ENCODE measurements around the gene KBTBD7. TPM values are rescaled to one million over a fixed set of nuclear protein-coding genes. Genes with fewer than 3 reads are reported as not detected.

The KBTBD7 gene
- polyA plus RNA-seq, 1 of the 3 experiments (the other 2 are of a cell fraction) = 1.3 TPM

DNA sequence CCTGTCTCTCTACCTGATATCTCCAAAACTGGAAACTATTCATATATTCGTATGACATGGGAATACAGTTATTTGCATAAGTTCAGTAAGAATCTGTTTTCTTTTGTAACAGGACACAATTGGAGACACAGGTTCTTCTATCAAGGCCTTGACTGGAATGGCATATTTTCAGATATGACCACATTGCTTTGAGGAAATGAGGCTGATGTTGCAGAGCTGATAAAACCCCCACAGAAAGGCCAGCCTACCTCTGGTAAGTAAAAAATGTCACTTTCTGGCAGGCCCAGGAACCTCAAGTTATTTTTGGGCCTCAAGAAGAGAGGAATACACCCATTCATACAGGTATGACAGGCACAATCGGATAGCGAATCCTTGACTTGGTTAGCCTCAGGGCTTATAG, 32.2 kb downstream of the KBTBD7 start:
- Histone ChIP-seq H3K27me3 (ENCODE audit: insufficient read depth) (no peaks in the 10 kb centered on the region), H3F3A (replicated peaks; ENCODE audit: insufficient read depth) (no peaks in the 10 kb centered on the region), H3K9me3 (no peaks in the 10 kb centered on the region; the same call in 1 of the 2 replicates), H3K36me3 (replicated peaks in 1 of 2; ENCODE audit: control insufficient read depth in 1 of 2, insufficient read depth in 2 of 2, low read length in 1 of 2) (no peaks in the 10 kb centered on the region), H3K4me2 (no peak overlapping the region), H3K9ac (no peak overlapping the region), H3K4me3 (ENCODE audit: low read depth in 2 of 2, low read length in 1 of 2) (no peak overlapping the region), H3K27ac (ENCODE audit: low read depth in 2 of 2, low read length in 1 of 2) (no peak overlapping the region), H3K9me2 (no peaks in the 10 kb centered on the region), H3K79me2 (ENCODE audit: insufficient read depth) (no peaks in the 10 kb centered on the region), H3K4me1 (ENCODE audit: control insufficient read depth in 1 of 2, insufficient read depth in 2 of 2, low read depth in 1 of 2, low read length in 1 of 2) (no peaks in the 10 kb centered on the region), H4K20me1 (ENCODE audit: insufficient read depth) (no peaks in the 10 kb centered on the region), H2AFZ (ENCODE audit: low read depth) (no peak overlapping the region)
- ChIA-PET CTCF (no interaction called here), POLR2A (no interaction called here)
- DNase-seq = no peak
- no peak for TF ChIP-seq GABPA (IDR thresholded peaks at IDR 0.05; ENCODE audit: low read depth)
- WGBS (ENCODE audit: low lambda C conversion rate) = 92% methylated on average over 3 of the region's 3 CpGs

DNA sequence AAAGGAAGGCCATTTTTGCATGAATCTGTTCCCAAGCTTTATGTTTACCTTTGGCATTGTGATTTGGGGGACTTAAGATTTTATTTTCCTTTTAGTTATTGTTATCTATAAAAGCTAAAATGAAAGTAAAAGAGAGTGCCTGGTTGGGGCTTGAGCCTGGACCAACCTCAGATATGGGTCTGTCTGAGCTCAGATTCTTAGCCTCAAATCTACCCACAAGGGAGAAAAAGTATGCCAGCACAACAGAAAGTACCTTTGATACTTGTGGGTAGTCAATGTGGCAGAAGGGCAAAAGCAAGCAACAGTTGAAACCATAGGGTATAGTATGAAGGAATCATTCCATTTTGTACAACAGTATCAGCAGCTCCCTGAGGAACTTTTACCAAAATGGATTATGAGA, 35.2 kb downstream of the KBTBD7 start:
- Histone ChIP-seq H3K9ac (no peak overlapping the region), H3F3A (replicated peaks; ENCODE audit: insufficient read depth) (no peaks in the 10 kb centered on the region), H3K9me3 (no peaks in the 10 kb centered on the region), H3K79me2 (ENCODE audit: insufficient read depth) (no peaks in the 10 kb centered on the region), H3K4me2 (no peak overlapping the region), H3K27me3 (ENCODE audit: insufficient read depth) (no peaks in the 10 kb centered on the region), H4K20me1 (ENCODE audit: insufficient read depth) (no peaks in the 10 kb centered on the region), H3K9me2 (no peaks in the 10 kb centered on the region), H3K36me3 (replicated peaks in 1 of 2; ENCODE audit: control insufficient read depth in 1 of 2, insufficient read depth in 2 of 2, low read length in 1 of 2) (no peaks in the 10 kb centered on the region), H3K27ac (ENCODE audit: low read depth in 2 of 2, low read length in 1 of 2) (no peak overlapping the region), H3K4me3 (ENCODE audit: low read depth in 2 of 2, low read length in 1 of 2) (no peak overlapping the region), H2AFZ (ENCODE audit: low read depth) (no peak overlapping the region), H3K4me1 (ENCODE audit: control insufficient read depth in 1 of 2, insufficient read depth in 2 of 2, low read depth in 1 of 2, low read length in 1 of 2) (no peaks in the 10 kb centered on the region)
- no peak for TF ChIP-seq RFX5 (IDR thresholded peaks at IDR 0.05; ENCODE audit: low read length)
- no peak for TF ChIP-seq POLR2AphosphoS5 (IDR thresholded peaks at IDR 0.05; ENCODE audit: low read depth, low read length)
- no peak for TF ChIP-seq MXI1 (IDR thresholded peaks at IDR 0.05; ENCODE audit: low read depth, low read length)
- ChIA-PET CTCF (no interaction called here), POLR2A (no interaction called here)
- DNase-seq = no peak

DNA sequence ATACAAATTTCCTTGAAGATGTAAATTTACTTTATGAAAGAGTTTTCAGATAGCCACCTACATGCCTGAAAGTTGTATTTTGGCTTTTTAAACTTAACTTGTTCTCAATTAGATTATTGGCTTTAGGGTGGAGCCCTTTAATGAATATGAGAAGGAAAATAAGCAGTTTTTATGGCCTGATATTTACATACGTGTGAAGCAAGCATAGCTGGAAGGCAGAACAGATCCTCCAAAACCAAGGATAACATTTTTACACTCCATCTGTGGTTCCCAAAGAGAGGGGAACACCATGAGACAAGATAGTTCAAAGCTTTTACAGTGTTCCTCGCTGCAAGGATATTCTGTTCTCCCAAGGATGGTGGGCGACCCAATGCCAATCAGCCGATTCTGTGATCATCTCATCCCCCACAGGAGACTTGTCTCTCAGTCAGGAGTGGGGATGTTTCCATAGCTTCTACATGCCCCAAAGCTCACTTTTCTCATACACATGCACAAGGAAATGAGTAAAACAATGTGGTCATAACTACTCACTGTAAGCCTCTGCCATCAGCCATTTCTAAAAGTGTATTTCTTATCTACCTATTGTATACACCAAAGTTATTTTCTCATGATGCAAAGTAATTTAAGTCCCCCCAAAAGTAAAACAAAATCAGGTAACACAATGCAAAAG, 37.2 kb downstream of the KBTBD7 start:
- H3K36me3 ChIP-seq (replicated peaks in 1 of 2; ENCODE audit: control insufficient read depth in 1 of 2, insufficient read depth in 2 of 2, low read length in 1 of 2) = no peaks in the 10 kb centered on the region
- CTCF ChIA-PET = interaction anchor here (0.6 kb wide), 1 partner anchor 142 kb away, joined by 3 read pairs; no protein-coding TSS in a partner anchor
- POLR2A ChIA-PET = interaction anchor here (0.6 kb wide), 1 partner anchor 415 kb away, joined by 4 read pairs; no protein-coding TSS in a partner anchor
- no peak overlapping the region for H3K4me2 ChIP-seq
- no peaks in the 10 kb centered on the region for H3K9me2 ChIP-seq
- no peaks in the 10 kb centered on the region for H3K4me1 ChIP-seq (ENCODE audit: control insufficient read depth in 1 of 2, insufficient read depth in 2 of 2, low read depth in 1 of 2, low read length in 1 of 2)
- WGBS (ENCODE audit: low lambda C conversion rate) = 99% methylated on average over 4 of the region's 4 CpGs
- H3F3A ChIP-seq (replicated peaks; ENCODE audit: insufficient read depth) = no peaks in the 10 kb centered on the region
- DNase-seq = no peak
- no peaks in the 10 kb centered on the region for H3K79me2 ChIP-seq (ENCODE audit: insufficient read depth)
- H2AFZ ChIP-seq (ENCODE audit: low read depth) = no peak overlapping the region
- H3K9ac ChIP-seq = no peak overlapping the region
- no peak overlapping the region for H3K4me3 ChIP-seq (ENCODE audit: low read depth in 2 of 2, low read length in 1 of 2)
- TF ChIP-seq CHD2 (IDR thresholded peaks at IDR 0.05; ENCODE audit: low read length, partially characterized antibody) (no peak), NRF1 (IDR thresholded peaks at IDR 0.05; ENCODE audit: low read depth, low read length) (no peak)
- TF ChIP-seq, protein P1, sequence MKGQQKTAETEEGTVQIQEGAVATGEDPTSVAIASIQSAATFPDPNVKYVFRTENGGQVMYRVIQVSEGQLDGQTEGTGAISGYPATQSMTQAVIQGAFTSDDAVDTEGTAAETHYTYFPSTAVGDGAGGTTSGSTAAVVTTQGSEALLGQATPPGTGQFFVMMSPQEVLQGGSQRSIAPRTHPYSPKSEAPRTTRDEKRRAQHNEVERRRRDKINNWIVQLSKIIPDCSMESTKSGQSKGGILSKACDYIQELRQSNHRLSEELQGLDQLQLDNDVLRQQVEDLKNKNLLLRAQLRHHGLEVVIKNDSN (IDR thresholded peaks at IDR 0.05; ENCODE audit: borderline replicate concordance, low read depth) = no peak
- no peaks in the 10 kb centered on the region for H4K20me1 ChIP-seq (ENCODE audit: insufficient read depth)
- H3K27me3 ChIP-seq (ENCODE audit: insufficient read depth) = no peaks in the 10 kb centered on the region
- H3K9me3 ChIP-seq = no peaks in the 10 kb centered on the region
- H3K27ac ChIP-seq (ENCODE audit: low read depth in 2 of 2, low read length in 1 of 2) = no peak overlapping the region
